ENCODE measurements around the gene GSG1L.
A peak's percentile ranks its signal among the peaks of the same experiment; 100 is the strongest.

The GSG1L gene

DNA sequence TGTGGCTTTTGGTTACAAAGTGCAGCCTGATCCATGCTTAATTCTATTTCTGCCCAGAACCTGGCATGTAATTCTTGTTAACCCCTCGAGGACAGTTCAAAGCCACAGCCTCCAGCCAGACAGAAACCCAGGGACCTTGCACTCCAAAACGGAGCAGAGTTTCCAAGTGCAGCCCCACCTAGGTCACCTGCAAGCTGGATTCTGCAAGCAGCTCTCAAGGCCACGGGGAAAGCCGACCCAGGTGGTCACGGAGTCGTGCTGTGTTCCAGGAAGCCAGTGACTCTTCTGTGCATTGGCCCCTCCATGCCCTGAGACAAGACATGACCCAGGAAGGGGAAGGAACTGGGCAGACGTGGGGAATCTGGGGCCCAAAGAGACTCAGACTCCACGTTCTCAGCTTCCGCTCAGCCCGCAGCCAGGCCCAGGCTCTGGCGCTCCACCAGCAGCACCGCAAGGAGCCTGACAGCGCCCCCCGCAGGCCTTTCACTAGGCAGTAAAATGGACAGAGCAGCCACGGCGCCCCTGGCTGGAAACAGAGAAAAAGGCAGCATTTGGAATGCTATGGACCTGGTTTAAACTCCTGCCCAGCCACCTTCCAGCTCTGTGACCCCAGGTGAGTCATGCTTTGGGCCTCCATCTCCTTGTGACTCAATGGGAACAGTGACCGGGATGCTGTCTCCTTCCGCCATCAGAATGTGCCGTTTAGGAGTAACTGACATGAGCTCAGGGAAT, 27.3 kb upstream of the GSG1L start:
- no peak for DNase-seq

DNA sequence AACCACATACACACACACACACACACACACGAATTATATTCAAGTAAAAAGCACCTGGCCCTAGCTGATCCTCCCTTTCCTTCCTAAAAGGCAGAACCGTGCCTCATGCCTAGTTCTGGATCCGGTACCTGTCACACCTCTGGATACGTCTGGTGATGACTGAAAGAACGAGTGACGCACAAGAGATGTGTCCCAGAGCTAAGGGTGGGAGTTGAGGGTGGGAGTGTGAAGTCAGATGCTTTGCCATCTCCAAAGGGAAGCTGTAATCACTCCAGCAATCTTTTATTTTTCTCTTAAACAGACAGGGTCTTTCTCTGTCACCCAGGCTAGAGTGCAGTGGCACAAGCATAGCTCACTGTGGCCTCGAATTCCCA, 26.5 kb upstream of the GSG1L start:
- DNase-seq: no peak

DNA sequence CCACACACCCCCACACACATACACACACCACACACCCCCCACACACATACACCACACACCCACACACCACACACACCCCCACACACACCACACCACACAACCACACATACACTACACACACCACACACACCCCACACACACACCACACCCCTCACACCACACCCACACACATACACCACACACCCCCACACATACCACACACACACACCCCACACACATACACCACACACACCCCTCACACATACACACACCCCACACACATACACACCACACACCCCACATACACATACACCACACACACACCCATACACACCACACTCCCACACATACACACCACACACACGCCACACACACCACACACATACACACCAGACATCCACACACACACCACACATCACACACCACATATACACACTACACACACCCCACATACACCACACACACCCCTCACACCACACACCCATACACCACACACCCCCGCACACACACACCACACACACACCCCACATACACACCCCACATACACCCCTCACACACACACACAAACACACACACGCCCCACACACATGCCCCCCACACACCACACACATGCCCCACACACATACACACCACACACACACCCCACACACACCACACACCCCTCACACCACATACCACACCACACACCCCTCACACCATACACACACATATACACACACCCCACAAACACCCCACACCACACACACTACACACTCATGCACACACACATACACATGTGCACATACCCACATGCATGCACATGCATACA, 25.9 kb upstream of the GSG1L start:
- no peak for DNase-seq

DNA sequence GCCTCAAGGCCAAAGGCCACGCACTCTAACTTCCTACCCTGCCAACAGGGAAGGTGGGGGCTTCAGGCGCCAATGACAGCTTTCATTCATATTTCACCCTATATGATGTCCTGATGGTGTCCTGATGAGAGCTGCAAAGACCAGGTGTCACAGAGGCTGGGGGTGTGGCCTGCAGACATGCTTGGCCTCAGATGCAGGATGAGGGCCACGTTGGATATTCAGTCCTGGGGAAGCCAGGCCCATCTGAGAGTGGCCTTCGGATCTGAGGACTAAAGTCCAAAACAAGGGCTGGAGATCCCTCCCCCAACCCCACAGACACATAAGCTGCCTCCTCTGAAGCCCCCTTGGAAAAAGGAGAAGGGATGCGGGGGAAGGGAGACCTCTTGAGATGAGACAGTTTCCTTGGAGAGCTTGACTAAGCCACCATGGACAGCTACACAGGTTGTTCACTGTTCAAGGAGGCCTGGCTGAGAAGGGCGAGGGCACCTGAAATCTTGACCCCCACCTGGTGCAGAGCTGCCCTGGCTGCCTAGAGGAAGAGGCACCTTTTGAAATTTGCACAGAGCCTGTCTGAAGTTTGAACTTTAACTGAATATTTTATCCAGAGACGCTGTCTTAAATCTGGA, 24.3 kb upstream of the GSG1L start:
- no peak for DNase-seq

DNA sequence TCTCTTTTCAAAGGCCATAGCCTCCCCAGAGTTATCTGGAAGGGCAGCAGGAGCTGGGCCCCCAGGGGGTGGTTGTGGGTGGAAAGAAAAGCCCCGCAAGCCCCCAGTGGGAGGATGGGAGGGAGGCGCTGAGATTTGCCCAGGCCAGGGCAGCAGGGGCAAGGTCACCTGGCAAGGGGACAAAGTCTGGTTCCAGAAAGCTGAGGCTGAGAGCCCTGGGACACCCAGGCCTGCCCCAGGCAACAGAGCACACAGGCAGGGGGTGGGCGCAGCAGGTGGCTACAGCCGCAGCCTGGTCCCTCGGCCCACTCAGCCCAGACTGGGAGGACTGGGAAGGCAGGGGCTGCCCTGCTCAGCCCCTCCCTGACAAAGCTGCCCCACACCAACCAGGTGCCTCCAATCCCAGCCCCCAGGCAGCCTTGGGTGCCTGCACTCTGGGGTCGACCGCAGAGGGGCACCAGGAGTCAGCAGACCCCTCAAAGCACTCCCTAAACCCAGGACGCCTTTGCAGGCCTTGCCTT, 23.7 kb upstream of the GSG1L start:
- no peak for DNase-seq

- DNase-seq: no peak
Measured at GRCh38 chr16:28086186-28087139, 22.9 kb upstream of the GSG1L start.

- no peak for DNase-seq
Measured at GRCh38 chr16:28085389-28086171, 22.1 kb upstream of the GSG1L start.

- DNase-seq: no peak
Measured at GRCh38 chr16:28084209-28084608, 20.7 kb upstream of the GSG1L start.

DNA sequence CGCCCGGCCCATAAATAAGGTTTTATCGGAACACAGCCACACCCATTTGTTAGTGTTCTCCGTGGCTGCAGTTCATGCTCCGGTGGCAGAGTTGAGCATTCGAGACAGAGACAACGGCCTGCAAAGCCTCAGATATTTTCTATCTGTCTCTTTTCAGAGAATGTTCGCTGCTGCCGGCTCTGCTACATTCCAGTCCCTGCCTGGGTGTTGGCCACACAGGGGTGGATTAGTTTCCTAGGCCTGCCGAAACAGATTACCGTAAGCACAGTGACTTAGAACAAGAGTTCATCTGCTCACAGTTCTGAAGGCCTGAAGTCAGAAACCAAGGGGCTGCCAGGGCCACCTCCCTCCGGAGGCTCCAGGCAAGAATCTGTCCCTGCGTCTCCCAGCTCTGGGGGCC, 19.1 kb upstream of the GSG1L start:
- no peak for DNase-seq

GRCh38 chr16:28081391-28081968, 18.0 kb upstream of the GSG1L start:
- DNase-seq: no peak

GRCh38 chr16:28078261-28078660, 14.7 kb upstream of the GSG1L start:
- DNase-seq: no peak

GRCh38 chr16:28073836-28074235, 10.3 kb upstream of the GSG1L start:
- DNase-seq: no peak

DNA sequence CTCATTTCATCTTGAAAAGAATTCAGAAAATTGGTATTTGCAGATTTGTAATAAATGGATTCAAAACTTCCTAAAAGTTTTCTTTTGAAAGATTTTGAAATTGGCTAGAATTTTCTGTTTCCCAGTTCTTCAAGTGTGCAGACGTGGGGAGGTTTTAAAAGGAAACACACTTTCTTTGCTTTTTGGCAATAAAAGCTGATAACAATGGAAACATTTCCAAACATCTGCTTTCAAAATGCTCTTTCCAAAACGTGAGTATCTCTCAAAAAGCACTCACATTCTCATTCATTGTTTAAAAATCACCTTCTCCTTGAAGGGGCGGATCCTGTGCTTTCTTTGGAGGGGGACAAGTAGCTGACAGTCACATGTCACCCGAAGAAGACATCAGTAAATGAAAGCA, 8.6 kb upstream of the GSG1L start:
- no peak for DNase-seq

DNA sequence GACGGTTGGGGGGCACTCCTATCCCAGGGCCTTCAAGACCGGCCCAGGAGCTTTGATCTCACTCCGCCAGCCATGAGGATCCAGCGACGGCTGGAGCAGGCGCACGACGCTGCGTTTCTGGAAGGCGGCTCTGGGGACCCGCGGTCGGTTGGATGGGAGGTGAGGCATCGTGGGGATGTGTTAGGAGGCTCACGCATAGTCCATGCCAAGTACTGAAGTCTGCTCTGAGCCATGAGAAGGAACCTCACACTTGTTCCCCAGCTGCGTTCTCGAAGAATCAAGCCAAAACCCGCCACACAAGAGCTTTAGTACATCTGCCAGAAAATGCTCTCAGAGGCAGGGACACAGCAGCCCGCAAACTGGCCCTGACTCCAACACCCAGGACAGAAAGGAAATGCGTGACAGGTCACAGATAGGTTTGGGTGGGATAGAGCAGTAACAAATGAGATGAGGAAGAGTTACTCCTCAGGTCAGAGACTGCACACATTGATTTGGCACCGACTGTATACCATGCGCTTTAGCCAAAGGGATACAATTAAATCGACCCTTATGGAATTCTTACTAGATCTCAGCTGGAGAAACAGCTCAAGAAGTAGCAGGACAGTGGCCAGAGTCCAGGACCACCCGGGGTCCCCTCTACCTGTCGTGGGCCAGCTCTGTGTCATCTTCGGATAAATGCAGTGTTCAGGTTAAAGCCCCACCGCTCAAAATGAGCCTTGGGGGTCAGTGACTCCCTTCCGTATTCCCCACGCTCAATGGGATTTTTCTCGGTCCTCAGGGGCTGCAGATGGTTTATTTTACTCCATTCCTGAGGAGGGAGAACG, 6.7 kb upstream of the GSG1L start:
- DNase-seq: no peak

GRCh38 chr16:28068976-28069375, 5.5 kb upstream of the GSG1L start:
- no peak for DNase-seq

DNA sequence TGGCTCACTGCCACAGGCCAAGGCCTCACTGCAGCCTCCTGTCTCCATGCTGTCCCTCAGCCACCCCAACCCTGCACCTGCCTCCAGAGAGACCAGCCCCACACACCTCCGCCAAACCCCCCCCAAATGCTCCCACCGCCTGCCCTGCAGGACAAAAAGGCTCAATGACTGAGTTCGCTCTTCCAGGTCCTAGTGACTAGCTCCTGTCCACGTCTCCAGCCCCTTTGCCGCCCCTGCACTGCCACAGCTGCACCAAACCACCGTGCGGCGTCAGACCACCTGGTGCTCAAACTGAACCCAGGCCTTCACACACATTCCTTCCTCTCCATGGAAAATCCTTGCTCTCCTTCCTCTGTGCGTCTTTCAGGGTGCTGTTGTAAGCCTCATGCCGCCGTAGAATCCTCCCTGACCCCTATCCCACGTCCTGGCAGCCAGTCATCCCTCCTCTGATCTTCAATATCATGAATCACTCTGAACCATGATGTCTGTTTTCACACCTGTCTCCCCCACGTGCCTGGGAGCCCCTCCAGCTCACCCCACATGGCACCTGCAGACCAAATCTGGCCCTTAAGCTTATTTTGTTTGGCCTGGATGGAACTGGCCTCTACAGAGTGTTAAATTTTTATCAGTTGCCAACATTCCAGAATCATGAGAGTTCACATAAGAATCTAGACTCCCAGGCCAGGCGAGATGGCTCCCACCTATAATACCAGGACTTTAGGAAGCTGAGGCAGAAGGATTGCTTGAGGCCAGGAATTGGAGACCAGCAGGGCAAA, 4.3 kb upstream of the GSG1L start:
- no peak for DNase-seq

GRCh38 chr16:28064706-28065249, 1.3 kb upstream of the GSG1L start:
- no peak for DNase-seq

- no peak for DNase-seq
Measured at GRCh38 chr16:28064150-28064549, 636 bp upstream of the GSG1L start.

- DNase-seq: peak in 1 of 2 experiments; percentile 28
Measured at GRCh38 chr16:28062847-28063521, 530 bp downstream of the GSG1L start.
